Stimulated activated CD8-positive, alpha-beta memory T cell treated with anti-CD3 and anti-CD28 coated beads, Interleukin-7, amount 100 ng/mL, for 24 hours (primary cell): ENCODE measurements around the gene GNA14.
"Not testable (repeated sequence)": the region's sequence is repeated elsewhere in the genome, so short reads cannot be mapped to it uniquely, and the experiment has no call there.

Source experiments
- DNase-seq: peaks from one replicate; pipeline ENCODE4 v3.0.0-alpha.2; 2020; ENCODE audit warnings: low read depth

GNA14 gene

GRCh38 chr9:77588271-77588937 is 59.7 kb downstream of the GNA14 start:
- no peak for DNase-seq

DNA sequence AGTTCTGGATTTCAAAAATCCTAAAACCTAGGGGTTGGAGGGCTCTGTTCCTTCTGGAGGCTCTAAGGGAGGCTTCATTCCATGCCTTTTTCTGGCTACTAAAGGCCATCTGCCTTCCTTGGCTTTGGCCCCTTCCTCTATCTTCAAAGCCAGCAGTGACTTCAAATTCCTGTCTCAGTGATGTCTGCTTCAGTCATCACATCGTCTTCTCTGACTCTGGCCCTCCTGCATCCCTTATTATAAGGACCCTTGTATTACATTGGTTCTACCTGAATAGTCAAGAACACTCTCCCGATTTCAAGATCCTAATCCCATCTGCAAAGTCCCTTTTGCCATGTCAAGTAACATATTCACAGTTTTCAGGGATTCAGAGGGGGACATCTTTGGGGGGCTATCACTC is 60.3 kb downstream of the GNA14 start:
- DNase-seq: no peak

DNA sequence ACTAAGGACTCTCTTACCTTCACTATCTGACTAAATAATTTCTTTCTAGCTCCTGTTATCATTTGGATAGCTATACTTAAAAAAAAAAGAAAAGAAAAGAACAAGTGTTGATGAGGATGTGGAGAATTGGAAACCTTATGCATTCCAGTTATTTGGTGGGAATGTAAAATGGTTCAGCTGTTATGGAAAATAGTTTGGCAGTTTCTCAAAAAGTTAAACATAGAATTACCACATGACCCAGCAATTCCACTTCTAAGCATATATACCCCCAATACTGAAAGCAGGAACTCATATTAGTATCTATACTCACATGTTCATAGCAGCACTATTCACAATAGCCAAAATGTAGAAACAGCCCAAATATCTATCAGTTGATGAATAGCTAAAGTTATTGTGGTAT is 61.1 kb downstream of the GNA14 start:
- DNase-seq: no peak

GRCh38 chr9:77586591-77586990 is 61.5 kb downstream of the GNA14 start:
- DNase-seq: no peak

GRCh38 chr9:77585335-77585786 is 62.8 kb downstream of the GNA14 start:
- DNase-seq: no peak

DNA sequence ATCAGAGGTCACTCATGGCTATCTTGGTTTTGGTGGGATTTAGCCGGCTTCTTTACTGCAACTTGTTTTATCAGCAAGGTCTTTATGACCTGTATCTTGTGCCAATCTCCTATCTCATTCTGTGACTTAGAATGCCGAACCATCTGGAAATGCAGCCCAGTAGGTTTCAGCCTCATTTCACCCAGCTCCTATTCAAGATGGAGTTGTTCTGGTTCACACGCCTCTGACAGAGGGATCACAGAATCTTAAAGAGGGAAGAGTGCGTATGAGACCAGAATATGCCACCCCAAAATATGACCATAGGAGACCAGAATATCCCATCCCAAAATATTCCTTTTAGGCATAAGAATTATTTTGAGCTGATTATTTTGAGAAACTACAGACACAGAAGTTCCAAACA is 63.2 kb downstream of the GNA14 start:
- DNase-seq: not testable (repeated sequence)

DNA sequence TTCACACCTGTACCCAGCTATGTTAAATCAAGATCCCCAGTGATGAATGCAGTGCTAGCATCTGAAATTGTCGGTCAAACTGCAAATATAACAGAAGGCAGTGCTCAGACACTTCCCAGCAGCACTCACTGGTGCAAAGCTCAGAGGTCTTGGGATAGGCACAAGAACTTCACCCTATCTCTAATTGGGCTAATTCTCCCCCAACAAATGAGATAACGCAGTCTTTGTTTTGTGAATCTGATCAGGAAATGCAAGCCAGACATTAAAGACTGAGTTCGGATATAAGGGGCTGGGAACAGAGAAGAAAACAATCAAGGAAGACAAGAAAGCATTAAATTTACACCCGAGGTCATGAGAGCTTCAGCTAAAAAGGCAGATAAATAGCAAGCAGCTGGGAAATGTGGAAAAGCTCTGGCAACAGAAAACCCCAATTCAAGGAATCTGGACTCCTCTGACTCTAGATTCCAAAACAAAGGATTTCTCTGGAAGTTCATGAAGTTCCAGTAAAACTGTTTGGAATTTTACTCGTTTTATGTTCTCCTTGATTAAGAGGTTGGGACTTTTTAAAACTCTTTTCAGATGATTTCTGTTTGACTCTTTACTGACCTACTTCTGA is 65.1 kb downstream of the GNA14 start:
- DNase-seq: no peak

DNA sequence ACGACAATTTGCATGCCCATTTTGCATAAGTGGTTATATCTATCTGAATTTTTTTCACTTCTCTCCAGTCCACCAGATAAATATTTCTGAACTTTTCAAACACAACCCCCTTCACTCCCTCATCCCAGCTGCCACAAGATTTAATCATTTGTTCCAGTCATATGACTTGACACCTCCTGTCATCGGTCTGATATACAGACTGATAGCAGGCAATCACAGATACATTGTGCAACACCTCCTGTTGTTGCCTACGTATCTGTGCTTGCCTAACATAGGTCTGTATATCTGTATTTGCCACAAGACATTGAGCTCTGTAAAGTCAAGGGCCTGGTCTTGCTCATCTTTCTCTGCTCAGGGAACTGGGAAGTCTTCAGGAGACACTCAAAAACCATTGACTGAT is 65.6 kb downstream of the GNA14 start:
- no peak for DNase-seq

GRCh38 chr9:77575785-77576184 is 72.3 kb downstream of the GNA14 start:
- DNase-seq: no peak

GRCh38 chr9:77569335-77569734 is 78.8 kb downstream of the GNA14 start:
- no peak for DNase-seq

DNA sequence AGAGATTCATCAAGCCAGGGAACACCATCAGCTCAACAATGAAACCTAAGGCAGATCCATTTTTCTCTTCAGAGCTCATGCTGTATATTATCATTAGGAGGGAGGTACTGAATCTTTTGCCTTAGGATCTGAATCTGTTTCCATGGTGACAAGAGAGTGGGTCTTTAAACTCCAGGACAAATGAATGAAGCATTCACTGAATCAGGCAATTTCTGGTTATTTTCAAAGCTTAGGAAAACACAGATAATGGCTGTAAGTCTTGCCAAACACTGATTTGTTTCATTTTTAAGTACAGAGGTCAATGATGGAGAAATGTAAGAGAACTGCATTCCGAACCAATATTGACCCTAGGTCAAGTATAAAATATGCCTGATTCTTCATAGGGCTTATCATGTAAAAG is 84.9 kb downstream of the GNA14 start:
- DNase-seq: no peak

GRCh38 chr9:77562019-77562748 is 85.9 kb downstream of the GNA14 start:
- no peak for DNase-seq

DNA sequence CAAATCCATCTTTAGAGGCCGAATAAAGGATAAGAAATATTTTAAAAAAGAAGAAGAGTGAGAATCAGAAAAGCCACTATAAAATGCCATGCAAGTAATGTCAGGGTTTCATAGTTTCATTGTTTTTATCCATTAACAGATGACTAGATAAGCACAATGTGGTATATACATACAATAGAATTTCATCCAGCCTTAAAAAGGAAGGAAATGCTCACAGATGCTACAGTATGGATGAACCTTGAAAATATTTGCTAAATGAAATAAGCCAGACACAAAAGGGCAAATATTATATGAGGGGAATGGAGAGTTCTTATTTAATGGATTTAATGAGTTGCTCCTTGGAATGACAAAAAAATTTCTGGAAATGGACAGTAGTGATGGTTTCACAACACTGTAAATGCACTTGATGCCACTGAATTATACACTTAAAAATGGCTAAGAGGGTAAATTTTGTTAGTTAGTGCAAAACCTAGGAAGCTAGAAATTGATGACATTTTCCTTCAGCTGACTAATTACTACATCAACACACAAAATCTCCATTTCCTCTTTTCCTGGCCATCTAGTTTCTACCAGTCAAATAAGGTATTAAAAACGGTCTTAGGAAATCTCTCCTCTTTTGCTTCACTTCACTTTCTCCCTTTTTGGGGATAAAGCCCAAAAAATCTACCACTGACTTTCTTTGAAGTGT is 86.6 kb downstream of the GNA14 start:
- DNase-seq: no peak

DNA sequence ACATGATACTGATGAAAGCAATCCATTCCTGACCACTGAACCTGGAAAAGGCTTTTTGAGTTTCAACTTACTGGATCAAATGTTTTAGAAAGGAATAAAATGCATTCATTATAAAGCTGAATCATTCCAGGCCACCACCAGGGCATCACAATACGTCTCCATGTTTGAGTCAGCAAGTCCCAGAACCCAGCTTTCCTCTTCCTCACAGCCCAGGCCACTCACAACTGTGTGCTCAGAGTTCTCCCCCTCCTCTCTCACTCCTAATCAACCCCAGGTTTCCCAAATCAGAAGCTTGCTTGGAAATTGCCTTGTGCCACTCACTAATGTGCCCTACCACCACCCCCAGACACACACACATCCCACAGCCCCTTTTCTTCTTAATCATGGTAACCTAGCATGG is 91.7 kb downstream of the GNA14 start:
- DNase-seq: no peak

GRCh38 chr9:77554586-77555105 is 93.5 kb downstream of the GNA14 start:
- DNase-seq: no peak

DNA sequence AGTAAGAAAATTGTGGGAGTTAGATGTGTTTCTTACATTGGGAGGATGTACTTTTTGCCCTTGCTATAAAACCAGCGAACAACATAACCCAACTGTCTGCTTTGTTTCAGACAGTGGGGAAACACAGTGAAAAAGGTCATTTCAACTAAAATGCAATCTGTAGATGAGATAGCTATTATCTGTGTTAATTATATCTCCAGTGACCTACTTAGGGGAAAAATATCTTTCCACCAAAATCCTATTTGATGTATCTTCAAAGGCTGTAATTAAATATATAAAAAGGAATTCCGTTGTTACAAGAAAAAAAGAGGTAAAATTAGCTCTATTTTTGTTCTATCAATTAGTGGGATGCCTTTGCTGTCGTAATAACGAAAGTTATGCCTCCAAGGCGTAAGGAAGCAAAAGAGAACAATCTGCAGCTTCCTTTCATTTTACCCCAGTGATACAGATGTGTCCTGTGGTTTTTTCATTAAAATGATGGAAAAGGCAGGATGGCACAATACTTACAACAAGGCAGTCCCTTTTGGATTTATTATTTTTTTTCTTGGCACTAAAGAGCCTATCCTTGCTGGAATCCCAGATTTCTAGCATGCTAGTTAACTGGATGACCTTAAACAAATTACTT is 100.9 kb downstream of the GNA14 start:
- no peak for DNase-seq

GRCh38 chr9:77546376-77546950 is 101.7 kb downstream of the GNA14 start:
- DNase-seq: no peak

GRCh38 chr9:77544546-77544945 is 103.6 kb downstream of the GNA14 start:
- no peak for DNase-seq

DNA sequence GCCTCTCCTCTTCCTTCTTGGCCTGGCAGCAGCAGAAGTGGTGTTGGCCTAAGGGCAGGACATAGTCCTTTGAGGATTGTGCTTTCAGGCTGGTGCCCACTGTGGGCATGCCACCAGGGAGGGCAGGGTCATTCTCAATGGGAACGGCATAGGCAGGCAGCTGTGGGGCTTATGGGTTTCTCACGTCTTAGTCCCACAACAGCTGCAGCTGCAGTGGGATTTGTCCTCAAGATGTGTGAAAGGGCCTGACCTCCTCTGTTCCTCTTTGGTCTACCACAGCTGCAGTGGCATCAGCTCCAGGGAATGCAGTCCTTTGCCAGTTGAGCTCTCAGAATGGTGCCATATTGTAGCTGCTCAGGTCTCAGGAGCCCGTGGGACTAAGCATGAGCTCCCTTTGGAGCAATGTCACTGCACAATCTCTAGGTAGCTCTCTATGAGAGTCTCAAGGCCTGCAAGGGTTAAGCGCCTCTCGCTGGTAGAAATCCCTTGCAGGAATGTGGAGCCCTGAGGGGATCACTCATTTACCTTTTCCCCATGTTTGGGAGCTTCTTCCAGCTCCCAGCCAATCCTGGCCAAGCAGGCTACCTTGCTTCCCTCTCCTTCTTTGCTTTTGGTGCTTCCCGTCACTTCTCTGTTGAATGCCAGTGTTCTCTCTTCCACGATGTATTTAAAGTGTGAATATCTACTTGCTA is 104.8 kb downstream of the GNA14 start:
- DNase-seq: no peak

DNA sequence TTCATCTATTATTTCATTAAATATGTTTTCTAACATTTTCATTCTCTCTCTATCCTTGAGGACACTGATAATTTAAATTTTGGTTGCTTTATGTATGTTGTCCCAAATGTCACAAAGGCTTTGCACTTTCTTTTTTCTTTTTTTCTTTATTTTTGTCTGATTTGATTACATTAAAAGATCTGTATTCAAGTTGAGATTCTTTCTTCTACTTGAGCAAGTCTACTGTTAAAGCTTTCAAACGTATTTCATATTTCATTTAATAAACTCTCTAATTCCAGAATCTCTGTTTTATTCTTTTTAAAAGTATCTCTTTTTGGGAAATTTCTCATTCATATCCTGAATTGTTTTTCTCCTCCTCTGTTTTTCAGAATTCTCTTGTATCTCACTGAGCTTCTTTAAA is 106.5 kb downstream of the GNA14 start:
- no peak for DNase-seq

DNA sequence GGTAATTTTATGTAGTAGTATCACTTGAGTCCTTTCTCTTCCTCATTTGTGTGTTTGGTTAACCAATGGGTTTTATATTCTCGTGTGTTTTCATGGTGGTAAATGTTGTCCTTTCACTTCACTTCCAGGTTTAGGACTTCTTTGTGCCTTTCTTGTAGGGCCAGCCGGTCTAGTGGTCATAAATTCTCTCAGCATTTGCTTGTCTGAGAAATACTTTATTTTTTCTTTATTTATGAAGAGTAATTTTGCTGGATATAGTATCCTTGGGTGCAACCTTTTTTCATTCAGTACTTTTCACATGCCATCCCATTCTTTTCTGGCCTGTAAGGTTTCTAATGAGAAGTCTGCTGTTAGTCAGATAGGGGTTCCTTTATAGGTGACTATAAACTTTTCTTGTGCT is 107.1 kb downstream of the GNA14 start:
- no peak for DNase-seq
